ENCODE measurements around the gene TSC2. TPM values are rescaled to one million over a fixed set of nuclear protein-coding genes. Genes with fewer than 3 reads are reported as not detected.

The TSC2 gene
- total and polyA plus RNA-seq, 2 experiments from 2014 or later = 52.2 to 53.7 TPM

- Histone ChIP-seq H3K79me2 (ENCODE audit: insufficient read depth) (no peaks in the 10 kb centered on the region), H3K4me1 (ENCODE audit: insufficient read depth) (no peaks in the 10 kb centered on the region), H3K4me2 (ENCODE audit: unreplicated experiment) (no peak overlapping the region), H3K9ac (no peak overlapping the region), H3K27me3 (replicated peaks; ENCODE audit: insufficient read depth) (no peaks in the 10 kb centered on the region), H3K27ac (no peak overlapping the region), H3F3A (ENCODE audit: insufficient read depth) (no peaks in the 10 kb centered on the region), H3K4me3 (no peak overlapping the region), H3K9me3 (ENCODE audit: low read depth) (no peaks in the 10 kb centered on the region), H2AFZ (no peak overlapping the region), H3K9me2 (ENCODE audit: insufficient read depth) (no peaks in the 10 kb centered on the region), H4K20me1 (ENCODE audit: insufficient read depth) (no peaks in the 10 kb centered on the region), H3K36me3 (ENCODE audit: low read depth) (no peaks in the 10 kb centered on the region; the same call in 1 of the 2 replicates)
- in situ Hi-C loops (cut with MboI) = no loop called here
- DNase-seq = no peak
- no peak for TF ChIP-seq EZH2 (IDR thresholded peaks at IDR 0.05; ENCODE audit: insufficient read depth, poor library complexity, severe bottlenecking)
- no peak for TF ChIP-seq EZH2phosphoT487 (IDR thresholded peaks at IDR 0.05; ENCODE audit: insufficient read depth, low read depth)
- 97 to 98% methylated on average over 5 to 7 of the region's 7 CpGs for WGBS, 2 experiments (ENCODE audit: low coverage in 1 of 2, low lambda C conversion rate in 2 of 2, missing lambda C conversion rate in 2 of 2)
Measured at GRCh38 chr16:2078096-2078495, 30.3 kb downstream of the TSC2 start.

GRCh38 chr16:2078691-2079090, 30.9 kb downstream of the TSC2 start:
- H3K9me3 ChIP-seq (ENCODE audit: low read depth) = no peaks in the 10 kb centered on the region
- DNase-seq = no peak
- no peak overlapping the region for H3K4me3 ChIP-seq
- H3K36me3 ChIP-seq (ENCODE audit: low read depth) = no peaks in the 10 kb centered on the region; the same call in 1 of the 2 replicates
- TF ChIP-seq EZH2 (IDR thresholded peaks at IDR 0.05; ENCODE audit: insufficient read depth, poor library complexity, severe bottlenecking) (no peak), EZH2phosphoT487 (IDR thresholded peaks at IDR 0.05; ENCODE audit: insufficient read depth, low read depth) (no peak)
- H3F3A ChIP-seq (ENCODE audit: insufficient read depth) = no peaks in the 10 kb centered on the region
- no peaks in the 10 kb centered on the region for H3K79me2 ChIP-seq (ENCODE audit: insufficient read depth)
- WGBS, 2 experiments (ENCODE audit: low coverage in 1 of 2, low lambda C conversion rate in 2 of 2, missing lambda C conversion rate in 2 of 2) = 89 to 91% methylated on average over 21 to 23 of the region's 23 CpGs
- H4K20me1 ChIP-seq (ENCODE audit: insufficient read depth) = no peaks in the 10 kb centered on the region
- no peak overlapping the region for H3K9ac ChIP-seq
- in situ Hi-C loops (cut with MboI) = no loop called here
- H3K4me1 ChIP-seq (ENCODE audit: insufficient read depth) = no peaks in the 10 kb centered on the region
- H3K4me2 ChIP-seq (ENCODE audit: unreplicated experiment) = no peak overlapping the region
- no peaks in the 10 kb centered on the region for H3K9me2 ChIP-seq (ENCODE audit: insufficient read depth)
- no peak overlapping the region for H2AFZ ChIP-seq
- no peaks in the 10 kb centered on the region for H3K27me3 ChIP-seq (replicated peaks; ENCODE audit: insufficient read depth)
- H3K27ac ChIP-seq = no peak overlapping the region

GRCh38 chr16:2079311-2079800, 31.6 kb downstream of the TSC2 start:
- no peak overlapping the region for H3K27ac ChIP-seq

GRCh38 chr16:2079991-2080390, 32.2 kb downstream of the TSC2 start:
- TF ChIP-seq EZH2phosphoT487 (IDR thresholded peaks at IDR 0.05; ENCODE audit: insufficient read depth, low read depth) (no peak), EZH2 (IDR thresholded peaks at IDR 0.05; ENCODE audit: insufficient read depth, poor library complexity, severe bottlenecking) (no peak)
- in situ Hi-C loops (cut with MboI) = no loop called here
- no peaks in the 10 kb centered on the region for H3K36me3 ChIP-seq (ENCODE audit: low read depth)
- H4K20me1 ChIP-seq (ENCODE audit: insufficient read depth) = no peaks in the 10 kb centered on the region
- DNase-seq = no peak
- H3K4me2 ChIP-seq (ENCODE audit: unreplicated experiment) = no peak overlapping the region
- H3K27me3 ChIP-seq (replicated peaks; ENCODE audit: insufficient read depth) = no peaks in the 10 kb centered on the region
- 92 to 95% methylated on average over 16 of the region's 16 CpGs for WGBS, 2 experiments (ENCODE audit: low coverage in 1 of 2, low lambda C conversion rate in 2 of 2, missing lambda C conversion rate in 2 of 2)
- H3K9ac ChIP-seq = no peak overlapping the region
- H3K27ac ChIP-seq = no peak overlapping the region
- H3K79me2 ChIP-seq (ENCODE audit: insufficient read depth) = no peaks in the 10 kb centered on the region
- no peaks in the 10 kb centered on the region for H3F3A ChIP-seq (ENCODE audit: insufficient read depth)
- no peaks in the 10 kb centered on the region for H3K9me3 ChIP-seq (ENCODE audit: low read depth)
- no peak overlapping the region for H2AFZ ChIP-seq
- H3K4me3 ChIP-seq = no peak overlapping the region
- H3K9me2 ChIP-seq (ENCODE audit: insufficient read depth) = no peaks in the 10 kb centered on the region
- no peaks in the 10 kb centered on the region for H3K4me1 ChIP-seq (ENCODE audit: insufficient read depth)

More at GRCh38 chr16:2079311-2079800, 31.6 kb downstream of the TSC2 start:
- no peaks in the 10 kb centered on the region for H3K9me3 ChIP-seq (ENCODE audit: low read depth)
- TF ChIP-seq EZH2phosphoT487 (IDR thresholded peaks at IDR 0.05; ENCODE audit: insufficient read depth, low read depth) = no peak
- no peak for TF ChIP-seq EZH2 (IDR thresholded peaks at IDR 0.05; ENCODE audit: insufficient read depth, poor library complexity, severe bottlenecking)
- H3K9ac ChIP-seq = no peak overlapping the region
- H3K4me1 ChIP-seq (ENCODE audit: insufficient read depth) = no peaks in the 10 kb centered on the region
- H3K4me3 ChIP-seq = no peak overlapping the region
- no peak overlapping the region for H3K4me2 ChIP-seq (ENCODE audit: unreplicated experiment)
- no peaks in the 10 kb centered on the region for H3K27me3 ChIP-seq (replicated peaks; ENCODE audit: insufficient read depth)
- H3K9me2 ChIP-seq (ENCODE audit: insufficient read depth) = no peaks in the 10 kb centered on the region
- WGBS, 2 experiments (ENCODE audit: low coverage in 1 of 2, low lambda C conversion rate in 2 of 2, missing lambda C conversion rate in 2 of 2) = 94 to 97% methylated on average over 25 to 30 of the region's 30 CpGs
- no peak overlapping the region for H2AFZ ChIP-seq
- DNase-seq = no peak
- in situ Hi-C loops (cut with MboI) = no loop called here
- no peaks in the 10 kb centered on the region for H3F3A ChIP-seq (ENCODE audit: insufficient read depth)
- no peaks in the 10 kb centered on the region; the same call in 1 of the 2 replicates for H3K36me3 ChIP-seq (ENCODE audit: low read depth)
- no peaks in the 10 kb centered on the region for H3K79me2 ChIP-seq (ENCODE audit: insufficient read depth)
- no peaks in the 10 kb centered on the region for H4K20me1 ChIP-seq (ENCODE audit: insufficient read depth)
